Endothelial cell of umbilical vein (primary cell): ENCODE data around the gene NR4A3. TPM values are rescaled to one million over a fixed set of nuclear protein-coding genes. Genes with fewer than 3 reads are reported as not detected.

Experiments
- BruUV-seq: library from RNA; stranded (reverse); fragments of 400-500 nt; replicated peaks from 2 replicates; lab custom pipeline; 2021; lab: Mats Ljungman, UMichigan
- CTCF ChIA-PET: fragments of 300-600, 350-600 bp; sonication (Branson Sonifier 250); formaldehyde crosslinking; loops from one replicate; lab custom pipeline; 2021; ENCODE audit warnings: antibody characterized with exemption, inconsistent platforms; lab: Charles Lee
- POLR2A ChIA-PET: fragments of 300-600, 350-600 bp; sonication (Branson Sonifier 250); formaldehyde crosslinking; loops from one replicate; lab custom pipeline; 2021; ENCODE audit warnings: antibody characterized with exemption, inconsistent platforms; lab: Charles Lee
- DNase-seq: peaks from one replicate; pipeline ENCODE4 v3.0.0-alpha.2; 2011; ENCODE audit warnings: low read depth, low spot score
- FAIRE-seq: peaks from 2 replicates; lab custom pipeline; 2011; peaks lifted over from hg19 to GRCh38; lab: Jason Lieb, UNC
- H2AFZ ChIP-seq: 2 replicates; pipeline ENCODE4 v1.6.0; 2012; ENCODE audit warnings: low read depth, low read length, control low read depth, inconsistent platforms
- H3K27ac ChIP-seq: 2 replicates; pipeline ENCODE4 v1.5.1; 2011; ENCODE audit warnings: low read depth, mild to moderate bottlenecking, control low read depth, low read length, moderate library complexity; ENCODE audit not compliant: insufficient read depth
- H3K27me3 ChIP-seq, 2 experiments: 2 replicates each; pipeline versions ENCODE4 v1.6.0 to v1.6.1; 2011; ENCODE audit warnings: low read length in 2 of 2, mixed read lengths in 1 of 2; ENCODE audit not compliant: control insufficient read depth in 2 of 2, insufficient read depth in 2 of 2
- H3K36me3 ChIP-seq, 2 experiments: 2 replicates in 1 of 2; 3 replicates in 1 of 2; pipeline ENCODE4 v1.5.1; 2011; ENCODE audit warnings: low read length in 2 of 2, mild to moderate bottlenecking in 1 of 2, moderate library complexity in 1 of 2; ENCODE audit not compliant: control insufficient read depth in 2 of 2, insufficient read depth in 2 of 2; ENCODE audit errors: extremely low read depth in 1 of 2
- H3K4me1 ChIP-seq: 3 replicates; pipeline ENCODE4 v1.5.1; 2011; ENCODE audit warnings: mild to moderate bottlenecking, low read length; ENCODE audit not compliant: control insufficient read depth, insufficient read depth; ENCODE audit errors: extremely low read depth
- H3K4me2 ChIP-seq: 2 replicates; pipeline ENCODE4 v1.6.1; 2011; ENCODE audit warnings: low read length, control low read depth, mixed read lengths; ENCODE audit not compliant: insufficient read depth
- H3K4me3 ChIP-seq, 3 experiments: fragments of 200-600 bp in 1 of 3; sonication (generic), shearing (Covaris generic) in 1 of 3; replicated peaks in 1 of 3; 2 replicates each; pipeline ENCODE4 v1.5.1; 2011 to 2016; ENCODE audit warnings: control low read depth in 3 of 3, low read length in 3 of 3, mild to moderate bottlenecking in 2 of 3, inconsistent platforms in 1 of 3, low read depth in 1 of 3, moderate library complexity in 1 of 3; ENCODE audit not compliant: insufficient read depth in 1 of 3
- H3K79me2 ChIP-seq: 2 replicates; pipeline ENCODE4 v1.6.0; 2012; ENCODE audit warnings: low read length, inconsistent platforms; ENCODE audit not compliant: control insufficient read depth, insufficient read depth
- H3K9ac ChIP-seq: replicated peaks from 2 replicates; pipeline ENCODE3; 2011; ENCODE audit warnings: low read length, control low read depth; ENCODE audit not compliant: insufficient read depth; ENCODE audit errors: extremely low read depth
- H3K9me1 ChIP-seq: replicated peaks from 3 replicates; pipeline ENCODE4 v1.6.0; 2011; ENCODE audit warnings: mild to moderate bottlenecking, low read length; ENCODE audit not compliant: control insufficient read depth, insufficient read depth; ENCODE audit errors: extremely low read depth
- H3K9me3 ChIP-seq: replicated peaks from 2 replicates; pipeline ENCODE4 v1.5.1; 2012; ENCODE audit warnings: low read length, inconsistent platforms; ENCODE audit not compliant: control insufficient read depth, insufficient read depth
- H4K20me1 ChIP-seq: replicated peaks from 2 replicates; pipeline ENCODE3; 2011; ENCODE audit warnings: mild to moderate bottlenecking, low read length; ENCODE audit not compliant: control insufficient read depth, insufficient read depth; ENCODE audit errors: extremely low read depth
- CTCF ChIP-seq, 2 donors: IDR thresholded peaks; 1 replicate in 1 of 2; 2 replicates in 1 of 2; pipeline ENCODE4 v1.5.1; 2011; ENCODE audit warnings: low read length in 2 of 2, mild to moderate bottlenecking in 2 of 2, moderate library complexity in 2 of 2, control low read depth in 1 of 2, inconsistent platforms in 1 of 2, low read depth in 1 of 2; ENCODE audit not compliant: insufficient read depth in 1 of 2; ENCODE audit errors: extremely low read depth in 1 of 2
- EZH2 ChIP-seq: IDR thresholded peaks from 2 replicates; pipeline ENCODE4 v1.6.1; 2012; ENCODE audit warnings: borderline replicate concordance, low read depth, mild to moderate bottlenecking, moderate library complexity, low read length, inconsistent platforms; ENCODE audit not compliant: severe bottlenecking
- FOS ChIP-seq: IDR thresholded peaks from 2 replicates; pipeline ENCODE4 v1.6.1; 2011; ENCODE audit warnings: mild to moderate bottlenecking, low read length, moderate library complexity, borderline replicate concordance; ENCODE audit not compliant: insufficient read depth
- GATA2 ChIP-seq: IDR thresholded peaks from 2 replicates; pipeline ENCODE4 v1.7.0; 2011; ENCODE audit warnings: low read depth, mild to moderate bottlenecking, moderate library complexity, mixed read lengths, low read length; ENCODE audit not compliant: insufficient read length, insufficient read depth
- JUN ChIP-seq: IDR thresholded peaks from 2 replicates; pipeline ENCODE4 v1.6.1; 2011; ENCODE audit warnings: borderline replicate concordance, low read depth; ENCODE audit not compliant: insufficient read length, insufficient read depth
- MAX ChIP-seq: IDR thresholded peaks from 2 replicates; pipeline ENCODE4 v1.6.1; 2011; ENCODE audit not compliant: insufficient read depth, insufficient read length
- MYC ChIP-seq: IDR thresholded peaks from one replicate; pipeline ENCODE4 v1.6.1; 2011; ENCODE audit warnings: mild to moderate bottlenecking, low read depth, low read length
- POLR2A ChIP-seq: IDR thresholded peaks from 2 replicates; pipeline ENCODE4 v1.6.1; 2012; ENCODE audit warnings: low read depth, mild to moderate bottlenecking, control low read depth, low read length
- POLR2AphosphoS5 ChIP-seq: IDR thresholded peaks from 2 replicates; pipeline ENCODE4 v1.6.1; 2012; ENCODE audit warnings: low read depth, mild to moderate bottlenecking, control low read depth, low read length, moderate library complexity; ENCODE audit not compliant: insufficient read depth
- dilution Hi-C: fragments of 300-500 bp; cut with MboI; formaldehyde crosslinking; loops from one replicate; pipeline ENCODE4 v1.15.0; 2019; ENCODE audit warnings: low sequenced_read_pairs; ENCODE audit not compliant: extremely low pct_ligation_motif_present
- intact Hi-C: fragments of 100-400 bp; cut with micrococcal nuclease; formaldehyde crosslinking; loops from one replicate; pipeline ENCODE4 v1.10.0; 2022
- polyA plus RNA-seq, 4 experiments: library from polyadenylated mRNA; depleted of rRNA in 3 of 4; stranded (reverse) in 3 of 4; unstranded in 1 of 4; fragments of >200 nt; gene quantifications; 2 replicates each; pipeline versions ENCODE4 v1.2.1 to v1.2.3, GENCODE V29; 2011 to 2012; ENCODE audit warnings: missing spikeins in 1 of 4
- total RNA-seq: library from RNA; stranded (reverse); gene quantifications from 2 replicates; pipeline ENCODE4 v1.2.3, GENCODE V29; 2021

The NR4A3 gene
- total and polyA plus RNA-seq, 2 donors (not counting 3 experiments of a cell fraction or from before 2014, with no cell fraction given) = 0.11 to 0.22 TPM

- Histone ChIP-seq H3K9ac (no peak overlapping the region), H3K9me3 (no peaks in the 10 kb centered on the region), H3K27me3 (peaks cover 4 to 20% of the 10 kb centered on the region in 2 experiments), H3K9me1 (no peaks in the 10 kb centered on the region), H2AFZ (no peak overlapping the region), H4K20me1 (no peaks in the 10 kb centered on the region), H3K4me1 (no peaks in the 10 kb centered on the region), H3K27ac (no peak overlapping the region), H3K4me2 (no peak overlapping the region), H3K4me3 (no peak overlapping the region), H3K79me2 (no peaks in the 10 kb centered on the region), H3K36me3 (no peaks in the 10 kb centered on the region)
- TF ChIP-seq POLR2A (no peak), POLR2AphosphoS5 (no peak), FOS (no peak), JUN (no peak)
- FAIRE-seq (no peak), DNase-seq (no peak)
- ChIA-PET CTCF (no interaction called here), POLR2A (no interaction called here)
- dilution Hi-C loops (no loop called here), intact Hi-C loops (no loop called here)
- no TSS peak for BruUV-seq
Measured at GRCh38 chr9:99896119-99896518, 74.4 kb downstream of the NR4A3 start.

GRCh38 chr9:99903393-99903792, 81.7 kb downstream of the NR4A3 start:
- Histone ChIP-seq H3K4me1 (peaks cover 3% of the 10 kb centered on the region), H3K9me3 (no peaks in the 10 kb centered on the region), H3K9ac (no peak overlapping the region), H3K36me3 (no peaks in the 10 kb centered on the region), H3K79me2 (no peaks in the 10 kb centered on the region), H2AFZ (no peak overlapping the region), H3K4me3 (no peak overlapping the region), H3K4me2 (no peak overlapping the region), H3K27ac (no peak overlapping the region), H4K20me1 (no peaks in the 10 kb centered on the region), H3K9me1 (no peaks in the 10 kb centered on the region), H3K27me3 (no peaks in the 10 kb centered on the region)
- DNase-seq (no peak), FAIRE-seq (no peak)
- ChIA-PET POLR2A (no interaction called here), CTCF (no interaction called here)
- dilution Hi-C loops = no loop called here
- BruUV-seq = no TSS peak
- intact Hi-C loops = no loop called here
- no peak for TF ChIP-seq POLR2AphosphoS5
- no peak for TF ChIP-seq MYC
- TF ChIP-seq CTCF (IDR thresholded peaks at IDR 0.05; ENCODE audit: extremely low read depth in 1 of 2, insufficient read depth in 1 of 2, low read depth in 1 of 2, low read length in 2 of 2) = no peak
- no peak for TF ChIP-seq JUN
- no peak for TF ChIP-seq EZH2
- TF ChIP-seq MAX = no peak
- no peak for TF ChIP-seq FOS
- no peak for TF ChIP-seq GATA2
- no peak for TF ChIP-seq POLR2A
